Measurements from ENCODE around the gene TUBA4B. TPM values are rescaled to one million over a fixed set of nuclear protein-coding genes. Genes with fewer than 3 reads are reported as not detected.

Gene TUBA4B
- total RNA-seq, 4 donors from 2014 or later = not detected

GRCh38 chr2:219299372-219299760 is 46.3 kb downstream of the TUBA4B start:
- Histone ChIP-seq H3K36me3 (no peaks in the 10 kb centered on the region), H3K4me3 (no peak overlapping the region), H3K27me3 (peaks cover 45% of the 10 kb centered on the region), H3K4me1 (peaks cover 0 to 17% (median 4%) of the 10 kb centered on the region in 3 donors), H3K27ac (no peak overlapping the region), H3K9me3 (no peaks in the 10 kb centered on the region)
- no CpG with 5 or more reads among the region's 6 CpGs for WGBS, 2 donors (ENCODE audit: low coverage in 1 of 2)
- ATAC-seq = no peak
- TF ChIP-seq POLR2AphosphoS5 (IDR thresholded peaks at IDR 0.05) (no peak), CTCF (IDR thresholded peaks at IDR 0.05) (no peak)

- 47% methylated on average over 3 of the region's 5 CpGs; no CpG with 5 or more reads in 1 of the 2 donors for WGBS, 2 donors (ENCODE audit: low coverage in 1 of 2)
- no peaks in the 10 kb centered on the region for H3K9me3 ChIP-seq
- no peaks in the 10 kb centered on the region for H3K36me3 ChIP-seq
- peaks cover 0 to 12% (median 3%) of the 10 kb centered on the region in 3 donors for H3K4me1 ChIP-seq
- H3K4me3 ChIP-seq = no peak overlapping the region
- ATAC-seq = no peak
- no peak for TF ChIP-seq POLR2AphosphoS5 (IDR thresholded peaks at IDR 0.05)
- no peak for TF ChIP-seq POLR2A (IDR thresholded peaks at IDR 0.05)
- no peak for TF ChIP-seq CTCF (IDR thresholded peaks at IDR 0.05)
- no peak for TF ChIP-seq EP300 (IDR thresholded peaks at IDR 0.05)
- no peak overlapping the region for H3K27ac ChIP-seq
- H3K27me3 ChIP-seq = peaks cover 46% of the 10 kb centered on the region
Observed at GRCh38 chr2:219300022-219300421, 47.0 kb downstream of the TUBA4B start.

- 20 to 63% methylated on average over 1 to 3 of the region's 11 CpGs for WGBS, 2 donors (ENCODE audit: low coverage in 1 of 2)
- ATAC-seq = no peak
Observed at GRCh38 chr2:219302412-219302968, 49.4 kb downstream of the TUBA4B start.

GRCh38 chr2:219304223-219304622 is 51.2 kb downstream of the TUBA4B start:
- Histone ChIP-seq H3K4me3 (no peak overlapping the region), H3K36me3 (no peaks in the 10 kb centered on the region), H3K27ac (no peak overlapping the region), H3K4me1 (peaks cover 0 to 10% (median 0%) of the 10 kb centered on the region in 3 donors), H3K9me3 (no peaks in the 10 kb centered on the region), H3K27me3 (peaks cover 88% of the 10 kb centered on the region)
- WGBS, 2 donors (ENCODE audit: low coverage in 1 of 2) = 49 to 58% methylated on average over 2 of the region's 2 CpGs
- ATAC-seq = no peak
- no peak for TF ChIP-seq POLR2A (IDR thresholded peaks at IDR 0.05)
- TF ChIP-seq CTCF (IDR thresholded peaks at IDR 0.05) = no peak
- no peak for TF ChIP-seq POLR2AphosphoS5 (IDR thresholded peaks at IDR 0.05)
- no peak for TF ChIP-seq EP300 (IDR thresholded peaks at IDR 0.05)

More at GRCh38 chr2:219302412-219302968, 49.4 kb downstream of the TUBA4B start:
- H3K4me3 ChIP-seq = no peak overlapping the region
- H3K9me3 ChIP-seq = no peaks in the 10 kb centered on the region
- no peak overlapping the region for H3K27ac ChIP-seq
- no peaks in the 10 kb centered on the region for H3K36me3 ChIP-seq
- no peak for TF ChIP-seq CTCF (IDR thresholded peaks at IDR 0.05)
- no peak for TF ChIP-seq EP300 (IDR thresholded peaks at IDR 0.05)
- no peak for TF ChIP-seq POLR2A (IDR thresholded peaks at IDR 0.05)
- TF ChIP-seq POLR2AphosphoS5 (IDR thresholded peaks at IDR 0.05) = no peak
- peaks cover 0 to 7% (median 0%) of the 10 kb centered on the region in 3 donors for H3K4me1 ChIP-seq
- H3K27me3 ChIP-seq = peaks cover 71% of the 10 kb centered on the region

- Histone ChIP-seq H3K9me3 (no peaks in the 10 kb centered on the region), H3K27ac (no peak overlapping the region), H3K36me3 (no peaks in the 10 kb centered on the region), H3K4me1 (peaks cover 0 to 13% (median 0%) of the 10 kb centered on the region in 3 donors), H3K27me3 (peaks cover 90% of the 10 kb centered on the region), H3K4me3 (no peak overlapping the region)
- 72 to 100% methylated on average over 1 of the region's 1 CpG for WGBS, 2 donors (ENCODE audit: low coverage in 1 of 2)
- TF ChIP-seq POLR2AphosphoS5 (IDR thresholded peaks at IDR 0.05) = no peak
- no peak for TF ChIP-seq CTCF (IDR thresholded peaks at IDR 0.05)
- TF ChIP-seq EP300 (IDR thresholded peaks at IDR 0.05) = no peak
- TF ChIP-seq POLR2A (IDR thresholded peaks at IDR 0.05) = no peak
- no peak for ATAC-seq
Observed at GRCh38 chr2:219306047-219306446, 53.0 kb downstream of the TUBA4B start.
